NCI-H510A (cell line): ENCODE measurements around the gene COX6B1.
"Not testable (repeated sequence)": the region's sequence is repeated elsewhere in the genome, so short reads cannot be mapped to it uniquely, and the experiment has no call there.

Experiments
- DNase-seq: peaks from one replicate; lab custom pipeline; 2025; lab: John Stamatoyannopoulos, UW

COX6B1 gene

GRCh38 chr19:35665157-35665556 is 17.0 kb downstream of the COX6B1 start:
- DNase-seq = no peak

DNA sequence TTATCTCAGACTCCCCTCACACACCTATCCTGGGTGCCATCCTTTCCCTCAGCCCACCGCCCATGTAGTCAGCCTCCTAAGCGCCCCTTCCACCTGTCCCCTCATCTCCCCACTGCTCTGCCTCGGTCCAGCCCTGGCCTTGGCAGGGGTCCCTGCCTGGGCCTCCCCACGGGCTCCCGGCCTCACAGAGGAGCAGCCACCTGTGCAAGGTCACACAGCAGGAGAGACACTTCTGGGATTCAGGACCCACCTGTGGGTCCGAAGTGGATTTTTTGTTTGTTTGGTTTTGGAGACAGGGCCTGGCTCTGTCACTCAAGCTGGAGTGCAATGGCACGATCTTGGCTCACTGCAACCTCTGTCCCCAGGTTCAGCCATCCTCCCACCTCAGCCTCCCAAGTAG is 17.5 kb downstream of the COX6B1 start:
- DNase-seq = no peak

- DNase-seq = no peak
Measured at GRCh38 chr19:35666251-35666913, 18.3 kb downstream of the COX6B1 start, which contains the start of gene UPK1A. Gene UPK1A, plus strand, starts transcription at chr19:35666517. Its CDS starts 296 bp downstream, at chr19:35666813.

DNA sequence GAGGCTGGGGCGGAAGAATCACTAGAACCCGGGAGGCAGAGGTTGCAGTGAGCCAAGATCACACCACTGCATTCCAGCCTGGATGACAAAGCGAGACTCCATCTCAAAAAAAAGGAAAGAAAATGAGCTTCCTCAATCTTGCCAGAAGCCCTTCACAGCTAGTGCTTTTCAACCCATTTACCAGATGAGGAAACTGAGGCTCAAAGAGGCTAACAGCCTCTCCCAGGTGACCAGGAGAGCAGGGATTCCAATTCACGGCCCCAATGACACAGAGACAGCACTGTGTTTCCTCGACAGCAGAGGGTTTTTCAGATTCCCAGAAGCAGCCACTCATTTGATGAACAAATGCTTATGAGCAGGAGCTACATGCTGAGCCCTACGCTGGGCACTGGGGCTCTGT is 21.4 kb downstream of the COX6B1 start:
- DNase-seq = no peak

GRCh38 chr19:35669974-35670373 is 21.9 kb downstream of the COX6B1 start:
- DNase-seq = no peak

- no peak for DNase-seq
Measured at GRCh38 chr19:35670686-35671085, 22.6 kb downstream of the COX6B1 start.

DNA sequence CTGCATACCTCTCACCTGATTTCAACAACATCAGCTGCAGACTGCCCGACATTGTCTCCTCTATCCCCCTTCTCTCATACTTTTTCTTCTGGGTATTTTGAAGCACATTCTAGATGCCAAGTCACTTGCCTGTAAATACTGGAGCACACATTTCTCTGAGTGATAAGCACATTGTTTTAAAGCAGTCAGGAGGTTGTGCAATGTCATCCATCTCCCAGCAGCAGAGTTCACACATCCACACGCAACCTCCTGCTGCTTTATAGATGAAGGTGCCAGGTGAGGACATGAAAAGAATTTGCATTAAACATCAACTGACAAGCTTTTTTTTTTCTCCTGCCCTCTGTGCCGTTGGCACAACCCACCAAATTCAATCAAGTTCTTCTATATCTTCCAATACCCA is 23.7 kb downstream of the COX6B1 start:
- DNase-seq = no peak

DNA sequence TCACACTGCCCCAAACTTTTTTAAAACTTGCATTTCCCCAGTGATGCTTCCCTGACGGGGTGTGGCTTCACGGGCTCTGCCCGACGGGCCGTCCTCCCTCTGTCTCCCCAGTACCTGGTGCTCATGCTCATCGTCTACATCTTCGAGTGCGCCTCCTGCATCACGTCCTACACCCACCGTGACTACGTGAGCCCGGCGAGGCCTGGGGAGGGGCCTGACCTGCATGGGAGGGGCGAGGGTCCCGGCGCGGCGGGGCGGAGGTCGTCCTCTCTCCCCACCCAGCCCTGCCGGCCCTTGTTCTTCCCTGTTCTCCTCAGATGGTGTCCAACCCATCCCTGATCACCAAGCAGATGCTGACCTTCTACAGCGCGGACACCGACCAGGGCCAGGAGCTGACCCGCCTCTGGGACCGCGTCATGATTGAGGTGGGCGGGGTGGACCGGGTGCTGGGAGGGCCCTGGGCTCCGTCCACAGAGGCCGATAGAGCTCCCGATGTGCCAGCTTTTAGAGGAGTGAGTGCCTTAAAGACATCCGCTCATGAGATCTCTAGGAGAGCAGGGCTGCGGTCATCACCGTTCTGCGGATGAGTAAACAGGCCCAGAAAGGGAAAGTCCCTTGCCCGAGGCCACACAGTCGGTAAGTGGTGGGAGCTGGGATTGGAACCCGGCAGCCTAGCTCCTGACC is 25.1 kb downstream of the COX6B1 start:
- no peak for DNase-seq

GRCh38 chr19:35675589-35676140 is 27.5 kb downstream of the COX6B1 start:
- no peak for DNase-seq

GRCh38 chr19:35689836-35690235 is 41.7 kb downstream of the COX6B1 start:
- DNase-seq = no peak

- not testable (repeated sequence) for DNase-seq
Measured at GRCh38 chr19:35691106-35691505, 43.0 kb downstream of the COX6B1 start.

DNA sequence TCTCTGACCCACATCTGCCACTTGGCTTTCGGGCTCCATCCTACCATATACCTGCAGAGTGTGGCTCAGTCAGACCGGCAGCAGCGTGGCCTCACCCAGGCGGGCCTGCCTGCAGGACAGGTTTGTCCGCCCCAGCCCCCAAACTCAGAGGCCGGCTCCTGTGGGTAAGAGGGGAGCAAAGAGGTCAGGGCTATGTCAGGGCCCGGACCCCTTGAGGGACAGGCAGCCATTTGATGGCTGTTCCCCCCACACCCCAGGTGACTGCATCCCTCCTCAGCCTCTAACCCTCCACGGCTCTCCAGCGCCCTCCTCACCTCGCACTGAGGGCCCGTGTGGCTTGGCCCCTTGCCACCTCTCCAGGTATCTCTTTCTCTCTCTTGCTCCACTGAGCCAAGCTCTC is 43.9 kb downstream of the COX6B1 start:
- no peak for DNase-seq

DNA sequence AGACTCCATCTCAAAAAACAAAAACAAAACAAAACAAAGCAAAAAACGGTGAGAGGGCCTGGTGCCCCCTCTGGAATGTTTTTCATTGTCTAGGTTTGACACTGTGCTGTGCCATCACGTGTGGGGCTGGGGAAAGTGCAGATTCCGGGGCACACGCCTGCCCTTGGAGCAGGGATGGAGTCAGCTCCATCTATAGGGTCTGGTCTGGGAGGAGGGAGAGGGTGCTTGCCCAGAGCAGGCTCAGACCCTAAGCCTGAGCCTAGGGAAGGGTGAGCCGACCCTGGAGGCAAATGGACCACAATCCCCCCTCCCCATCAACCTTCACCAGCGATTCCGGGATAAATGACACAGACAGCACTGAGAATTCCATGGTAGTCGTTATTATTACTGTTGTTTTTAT is 45.3 kb downstream of the COX6B1 start:
- DNase-seq = no peak

GRCh38 chr19:35693835-35694599 is 45.9 kb downstream of the COX6B1 start:
- DNase-seq = peak; percentile 78

DNA sequence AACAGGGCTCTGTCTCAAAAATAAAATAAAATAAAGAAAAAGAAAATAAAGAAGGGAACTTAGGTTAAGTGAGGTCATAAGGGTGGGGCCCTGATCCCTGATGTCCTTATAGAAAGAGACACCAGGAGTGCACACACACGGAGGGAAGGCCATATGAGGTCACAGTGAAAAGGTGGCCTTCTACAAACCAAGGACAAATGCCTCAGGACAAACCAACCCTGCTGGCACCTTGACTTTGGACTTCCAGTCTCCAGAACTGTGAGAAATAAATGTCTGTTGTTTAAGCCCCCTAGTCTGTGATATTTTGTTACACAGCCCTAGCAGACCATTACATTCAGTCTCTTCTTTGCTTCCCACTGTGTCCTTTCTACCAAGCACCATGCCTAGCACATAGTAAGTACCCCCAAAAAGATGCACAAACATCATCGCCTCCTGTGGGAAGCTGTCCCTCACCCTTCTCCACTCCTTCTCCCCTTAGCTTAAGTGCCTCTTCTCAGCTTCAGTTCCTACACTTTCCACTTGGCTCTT is 47.8 kb downstream of the COX6B1 start:
- DNase-seq = no peak

DNA sequence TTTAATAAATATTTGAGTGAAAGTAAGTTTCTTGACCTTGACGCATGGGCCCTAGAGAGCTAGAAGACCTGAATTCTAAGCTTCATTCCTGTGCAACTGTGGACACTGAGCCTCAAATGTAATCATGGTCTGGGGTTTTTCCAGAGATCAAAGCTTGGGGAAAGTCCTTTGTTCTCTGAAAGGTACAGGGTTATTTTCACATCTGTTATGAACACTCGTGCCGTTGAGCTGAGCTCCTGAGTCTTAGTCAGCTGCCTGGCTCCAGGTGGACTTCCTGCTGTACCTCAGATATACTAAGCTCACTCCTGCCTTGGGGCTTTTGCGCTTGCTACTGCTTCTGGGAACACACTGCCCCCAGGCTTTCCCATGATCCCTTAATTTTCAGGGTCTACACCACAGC is 48.7 kb downstream of the COX6B1 start:
- DNase-seq = no peak

DNA sequence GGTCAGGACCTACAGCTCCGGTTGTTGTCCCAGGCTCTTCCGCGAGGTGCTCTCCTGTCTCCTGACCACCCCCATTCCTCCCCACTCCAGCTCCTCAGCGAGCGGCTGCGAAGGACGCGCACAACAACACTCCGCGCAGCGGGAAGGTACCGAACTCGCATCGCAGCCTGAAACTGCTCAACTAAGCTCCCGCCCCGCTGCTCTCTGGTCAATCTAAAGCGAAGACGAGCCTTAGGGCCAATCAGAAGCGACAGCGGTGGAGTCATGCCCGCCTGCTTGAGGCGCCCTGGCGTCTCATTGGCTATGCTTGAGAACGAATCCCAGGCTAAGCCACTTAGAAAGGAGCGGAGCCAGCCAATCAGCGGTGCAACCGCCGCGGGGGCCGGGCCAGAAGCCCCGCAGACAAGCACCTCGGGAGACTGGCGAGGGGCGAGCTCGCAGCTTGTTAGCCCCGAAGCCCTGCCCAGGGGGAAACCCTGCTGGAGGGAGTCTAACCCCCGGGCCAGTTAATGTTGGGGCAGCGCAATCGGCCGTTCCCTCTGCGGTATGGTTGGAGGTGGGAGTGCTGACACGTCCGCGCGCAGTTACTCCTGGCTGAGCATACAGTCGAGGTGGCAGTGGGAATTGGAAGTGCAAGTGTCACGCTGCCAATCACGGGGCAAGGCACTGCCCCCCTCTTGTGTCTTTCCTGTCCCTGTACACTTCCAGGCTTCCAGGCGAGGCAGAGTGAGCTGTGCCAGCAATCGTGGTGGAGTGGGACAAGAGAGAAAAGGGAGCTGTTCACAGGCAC is 54.3 kb downstream of the COX6B1 start:
- DNase-seq = peak; percentile 96

- DNase-seq = peak; percentile 26
Measured at GRCh38 chr19:35703343-35703742, 55.2 kb downstream of the COX6B1 start.

- no peak for DNase-seq
Measured at GRCh38 chr19:35704218-35704617, 56.1 kb downstream of the COX6B1 start, which contains the start of gene ZBTB32. Gene ZBTB32, plus strand, starts transcription at chr19:35704558. Its CDS starts 10,069 bp downstream, at chr19:35714627.
